GM10266 (cell line): ENCODE measurements around the gene PAM16.

Source experiments
- DNase-seq: peaks from one replicate; pipeline ENCODE4 v3.0.0; 2012; ENCODE audit errors: extremely low spot score
- CTCF ChIP-seq: IDR thresholded peaks from 2 replicates; pipeline ENCODE4 v1.5.1; 2012; ENCODE audit warnings: mild to moderate bottlenecking, low read depth; ENCODE audit not compliant: control insufficient read depth, insufficient read depth; ENCODE audit errors: missing control alignments

PAM16 gene

GRCh38 chr16:4359914-4360313 lies 8.8 kb upstream of the PAM16 start:
- TF ChIP-seq CTCF, result no peak
- no peak for DNase-seq

- DNase-seq, result peak; percentile 70
- TF ChIP-seq CTCF, result peak; percentile 85
Measured at GRCh38 chr16:4358831-4359561, 7.9 kb upstream of the PAM16 start.

- DNase-seq, result no peak
- no peak for TF ChIP-seq CTCF
Measured at GRCh38 chr16:4358236-4358635, 7.1 kb upstream of the PAM16 start.

- no peak for DNase-seq
- no peak for TF ChIP-seq CTCF
Measured at GRCh38 chr16:4356820-4357219, 5.7 kb upstream of the PAM16 start.

GRCh38 chr16:4354512-4355409 lies 3.6 kb upstream of the PAM16 start:
- DNase-seq, result no peak
- TF ChIP-seq CTCF, result no peak

GRCh38 chr16:4353675-4354074 lies 2.6 kb upstream of the PAM16 start:
- no peak for DNase-seq
- no peak for TF ChIP-seq CTCF

GRCh38 chr16:4352843-4353242 lies 1.7 kb upstream of the PAM16 start:
- no peak for DNase-seq
- no peak for TF ChIP-seq CTCF
